ENCODE results near the gene AFG1L. TPM values are rescaled to one million over a fixed set of nuclear protein-coding genes. Genes with fewer than 3 reads are reported as not detected.

Gene AFG1L
- total RNA-seq, 1 donor from 2014 or later: 13.3 TPM

- H3K27me3 ChIP-seq (ENCODE audit: low read depth): no peaks in the 10 kb centered on the region
- peaks cover 29% of the 10 kb centered on the region for H3K36me3 ChIP-seq
- TF ChIP-seq, protein P1, sequence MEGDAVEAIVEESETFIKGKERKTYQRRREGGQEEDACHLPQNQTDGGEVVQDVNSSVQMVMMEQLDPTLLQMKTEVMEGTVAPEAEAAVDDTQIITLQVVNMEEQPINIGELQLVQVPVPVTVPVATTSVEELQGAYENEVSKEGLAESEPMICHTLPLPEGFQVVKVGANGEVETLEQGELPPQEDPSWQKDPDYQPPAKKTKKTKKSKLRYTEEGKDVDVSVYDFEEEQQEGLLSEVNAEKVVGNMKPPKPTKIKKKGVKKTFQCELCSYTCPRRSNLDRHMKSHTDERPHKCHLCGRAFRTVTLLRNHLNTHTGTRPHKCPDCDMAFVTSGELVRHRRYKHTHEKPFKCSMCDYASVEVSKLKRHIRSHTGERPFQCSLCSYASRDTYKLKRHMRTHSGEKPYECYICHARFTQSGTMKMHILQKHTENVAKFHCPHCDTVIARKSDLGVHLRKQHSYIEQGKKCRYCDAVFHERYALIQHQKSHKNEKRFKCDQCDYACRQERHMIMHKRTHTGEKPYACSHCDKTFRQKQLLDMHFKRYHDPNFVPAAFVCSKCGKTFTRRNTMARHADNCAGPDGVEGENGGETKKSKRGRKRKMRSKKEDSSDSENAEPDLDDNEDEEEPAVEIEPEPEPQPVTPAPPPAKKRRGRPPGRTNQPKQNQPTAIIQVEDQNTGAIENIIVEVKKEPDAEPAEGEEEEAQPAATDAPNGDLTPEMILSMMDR (IDR thresholded peaks at IDR 0.05; ENCODE audit: borderline replicate concordance): no peak
- no peak for DNase-seq
- intact Hi-C loops (cut with micrococcal nuclease): no loop called here
- no peak overlapping the region for H3K27ac ChIP-seq (replicated peaks)
- H3K4me1 ChIP-seq: no peaks in the 10 kb centered on the region
- H3K9me3 ChIP-seq (replicated peaks): no peaks in the 10 kb centered on the region
- no peak overlapping the region for H3K4me3 ChIP-seq
Observed at GRCh38 chr6:108330806-108331205, 36.0 kb downstream of the AFG1L start.

- Histone ChIP-seq H3K27me3 (ENCODE audit: low read depth) (no peaks in the 10 kb centered on the region), H3K9me3 (replicated peaks) (no peaks in the 10 kb centered on the region), H3K4me1 (no peaks in the 10 kb centered on the region), H3K36me3 (peaks cover 17% of the 10 kb centered on the region), H3K4me3 (no peak overlapping the region), H3K27ac (replicated peaks) (no peak overlapping the region)
- TF ChIP-seq, protein P1 (IDR thresholded peaks at IDR 0.05; ENCODE audit: borderline replicate concordance): no peak
- intact Hi-C loops (cut with micrococcal nuclease): no loop called here
- DNase-seq: no peak
Observed at GRCh38 chr6:108331982-108332381, 37.1 kb downstream of the AFG1L start.

DNA sequence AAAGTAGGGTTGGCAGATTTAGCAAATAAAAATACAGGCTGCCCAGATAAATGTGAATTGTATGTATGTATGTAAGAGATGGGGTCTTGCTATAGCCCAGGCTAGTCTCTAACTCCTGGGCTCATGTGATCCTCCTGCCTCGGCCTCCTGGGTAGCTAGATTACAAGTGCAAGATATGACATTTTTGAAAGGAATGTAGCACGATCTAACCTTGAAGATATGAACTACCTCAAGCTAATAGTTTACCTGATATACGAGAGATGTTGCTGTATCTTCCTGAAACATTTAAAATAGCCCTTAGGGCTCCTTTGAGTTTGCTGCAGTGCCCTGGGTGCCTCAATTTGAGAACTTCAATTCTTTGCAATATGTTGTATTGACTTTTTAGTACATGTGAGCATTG lies 42.1 kb downstream of the AFG1L start:
- Histone ChIP-seq H3K4me1 (no peaks in the 10 kb centered on the region), H3K9me3 (replicated peaks) (no peaks in the 10 kb centered on the region), H3K4me3 (no peak overlapping the region), H3K36me3 (peaks cover 3% of the 10 kb centered on the region), H3K27me3 (ENCODE audit: low read depth) (no peaks in the 10 kb centered on the region), H3K27ac (replicated peaks) (no peak overlapping the region)
- no peak for DNase-seq
- intact Hi-C loops (cut with micrococcal nuclease): no loop called here
- TF ChIP-seq, protein P1 (IDR thresholded peaks at IDR 0.05; ENCODE audit: borderline replicate concordance): no peak

- H3K4me1 ChIP-seq: no peaks in the 10 kb centered on the region
- intact Hi-C loops (cut with micrococcal nuclease): no loop called here
- no peak overlapping the region for H3K4me3 ChIP-seq
- DNase-seq: no peak
- no peak overlapping the region for H3K27ac ChIP-seq (replicated peaks)
- peaks cover 3% of the 10 kb centered on the region for H3K36me3 ChIP-seq
- no peaks in the 10 kb centered on the region for H3K9me3 ChIP-seq (replicated peaks)
- TF ChIP-seq, protein P1 (IDR thresholded peaks at IDR 0.05; ENCODE audit: borderline replicate concordance): no peak
- no peaks in the 10 kb centered on the region for H3K27me3 ChIP-seq (ENCODE audit: low read depth)
Observed at GRCh38 chr6:108337721-108338120, 42.9 kb downstream of the AFG1L start.

DNA sequence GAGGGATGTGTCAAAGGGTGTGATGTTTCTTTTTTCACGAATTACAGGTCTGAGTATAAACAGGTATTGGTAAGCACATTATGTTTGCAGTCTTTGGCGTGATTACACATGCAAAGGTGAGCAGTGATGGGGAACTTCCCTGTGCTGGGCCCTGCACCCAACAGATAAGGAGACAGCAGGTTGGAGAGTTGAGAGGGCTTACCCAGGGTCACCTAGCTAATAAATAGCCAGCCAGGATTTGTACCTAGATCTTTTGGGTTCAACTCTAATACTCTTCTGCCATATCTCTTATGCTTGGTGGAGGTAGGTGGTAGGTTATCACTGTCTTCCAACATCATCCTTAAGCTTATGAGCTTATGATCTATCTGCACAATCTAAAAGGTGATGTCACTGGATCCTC lies 46.5 kb downstream of the AFG1L start:
- intact Hi-C loops (cut with micrococcal nuclease): no loop called here

More for the DNA sequence above, 46.5 kb downstream of the AFG1L start:
- Histone ChIP-seq H3K4me1 (no peaks in the 10 kb centered on the region), H3K27me3 (ENCODE audit: low read depth) (no peaks in the 10 kb centered on the region), H3K4me3 (no peak overlapping the region), H3K36me3 (peaks cover 3% of the 10 kb centered on the region), H3K9me3 (replicated peaks) (no peaks in the 10 kb centered on the region), H3K27ac (replicated peaks) (no peak overlapping the region)
- TF ChIP-seq, protein P1 (IDR thresholded peaks at IDR 0.05; ENCODE audit: borderline replicate concordance): no peak
- DNase-seq: no peak
